GM18520 (cell line): Measurements from ENCODE around the gene ARHGEF7.

ENCODE experiments used
- ATAC-seq: cut with Tn5 transposase; IDR thresholded peaks from one replicate; pipeline ENCODE4 v1.9.1; 2021; ENCODE audit not compliant: unreplicated experiment

Gene ARHGEF7

DNA sequence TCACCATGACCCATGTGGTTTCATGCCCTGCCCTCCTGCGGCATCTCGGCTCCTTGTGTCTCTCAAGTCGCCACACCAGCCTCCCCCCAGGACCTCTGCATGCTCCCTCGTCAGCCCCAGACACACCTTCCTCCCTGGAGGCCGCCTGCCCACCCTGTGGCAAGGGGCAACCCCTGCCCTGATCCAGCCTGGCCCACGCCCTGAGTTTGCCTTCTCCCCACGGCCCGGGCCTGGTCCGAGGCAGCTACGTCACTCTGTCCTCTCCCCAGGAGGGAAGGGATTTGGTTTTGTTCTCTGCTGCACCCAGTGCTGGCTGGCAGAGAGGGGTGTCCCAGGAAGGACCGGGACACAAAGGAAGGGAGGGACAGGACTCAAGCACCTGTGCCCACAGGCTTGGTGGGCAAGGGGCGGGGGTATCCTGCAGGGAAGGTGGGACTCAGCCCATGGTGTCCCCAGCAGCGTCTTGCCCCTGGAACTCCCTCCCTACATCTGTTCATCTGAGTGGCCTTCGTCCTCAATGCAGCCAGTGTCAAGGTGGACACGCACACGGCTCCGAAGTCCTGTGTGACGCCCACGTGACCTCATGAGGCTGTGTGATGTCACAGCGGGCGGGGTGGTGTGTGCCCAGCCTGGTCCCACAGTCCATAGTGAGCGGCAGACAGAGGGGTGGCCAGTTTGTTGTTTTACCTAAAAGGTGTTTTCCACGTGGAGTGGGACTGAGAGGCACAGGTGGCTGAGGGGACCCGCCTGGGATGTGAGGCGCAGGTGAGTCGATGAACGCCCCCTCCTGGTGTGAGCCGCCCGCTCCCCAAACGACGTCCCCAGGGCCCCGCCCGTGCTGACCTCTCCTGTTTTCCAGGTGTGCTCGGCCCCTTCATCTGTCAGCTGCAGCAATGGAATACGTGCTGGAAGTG lies 205.1 kb downstream of the ARHGEF7 start, which contains the start of gene TEX29:
Gene TEX29 (plus strand): TSS at position 645 of the 914 bp plus-strand sequence. CDS start 249 bp downstream, at position 894.
- ATAC-seq, result no peak

DNA sequence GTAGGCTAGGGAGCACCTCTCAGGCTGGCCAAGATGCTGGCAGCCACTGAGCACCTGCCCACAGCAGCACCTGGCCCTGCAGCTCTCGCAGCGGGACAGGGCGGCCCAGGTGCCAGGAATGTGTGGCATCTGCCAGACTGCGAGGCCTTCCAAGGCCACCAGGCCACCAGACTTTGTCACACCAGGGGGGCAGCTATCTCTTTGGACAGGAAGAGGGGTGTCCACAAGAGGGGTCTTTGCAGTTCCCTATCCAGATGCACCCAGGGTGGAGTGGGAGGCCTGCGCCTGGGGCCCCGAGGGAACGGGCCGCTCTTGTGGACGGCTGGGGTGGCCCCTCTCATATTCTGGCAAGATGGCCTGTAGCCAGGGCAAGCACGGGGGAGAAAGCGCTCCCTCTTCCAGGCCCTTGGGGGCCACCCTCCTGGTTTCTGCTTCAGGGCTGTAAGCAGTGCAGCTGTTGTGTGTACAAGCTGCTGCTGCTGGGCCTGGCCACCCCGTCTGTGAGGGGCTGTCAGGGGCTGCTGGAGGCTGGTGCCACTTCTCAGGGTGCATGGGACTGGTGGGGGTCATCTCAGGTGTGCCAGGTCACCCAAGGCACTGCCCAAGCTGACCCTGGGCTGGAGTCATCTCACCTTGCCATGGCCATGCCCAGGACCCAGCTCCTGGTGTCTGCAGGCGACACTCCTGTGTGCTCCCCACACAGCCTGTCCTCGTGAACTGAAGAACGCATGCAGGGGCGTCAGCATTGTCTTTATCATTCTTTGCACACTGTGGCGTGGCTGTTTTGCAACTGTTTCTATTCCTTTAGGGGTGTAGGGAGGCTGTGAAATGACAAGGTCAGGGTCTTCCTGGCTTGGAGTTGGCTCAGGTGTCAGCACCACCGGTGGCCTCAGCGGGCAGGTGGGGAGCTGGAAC lies 207.1 kb downstream of the ARHGEF7 start:
- ATAC-seq, result no peak

DNA sequence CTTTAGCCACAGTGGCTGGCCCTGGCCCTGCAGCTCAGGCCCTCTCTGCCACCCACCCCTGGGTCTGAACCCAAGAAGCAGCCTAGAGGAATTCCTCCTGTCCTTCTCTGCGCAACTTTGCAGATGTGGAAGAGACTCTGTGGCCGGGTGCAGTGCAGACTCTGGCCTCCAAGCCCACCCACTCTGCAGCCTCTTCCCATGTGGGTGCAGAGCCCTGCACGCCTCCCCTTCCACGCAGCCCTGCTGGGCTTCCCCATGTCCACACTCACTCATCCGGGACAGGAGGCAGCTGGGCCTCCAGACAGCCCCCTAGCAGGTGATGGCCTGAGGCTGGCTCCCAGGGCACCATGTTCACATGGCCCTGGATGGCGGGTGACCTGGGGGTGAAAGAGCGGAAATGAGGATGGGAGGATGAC lies 207.8 kb downstream of the ARHGEF7 start:
- no peak for ATAC-seq

DNA sequence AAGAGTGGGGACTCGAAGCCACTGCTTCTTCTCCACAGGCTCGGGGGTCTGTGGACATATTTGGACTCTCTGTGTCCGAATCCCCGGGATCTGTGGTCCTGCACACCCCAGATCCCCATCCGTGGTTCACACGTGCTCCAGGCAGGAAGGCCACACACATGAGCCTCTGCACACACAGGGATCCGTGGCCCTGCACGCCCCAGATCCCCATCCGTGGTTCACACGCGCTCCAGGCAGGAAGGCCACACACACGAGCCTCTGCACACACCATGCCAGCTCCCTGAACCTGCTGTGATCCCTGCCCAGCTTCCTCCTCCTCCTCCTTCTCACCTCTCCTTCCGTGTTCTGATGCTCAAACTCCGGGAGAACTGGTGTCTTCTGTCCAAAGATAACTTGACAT lies 208.4 kb downstream of the ARHGEF7 start:
- ATAC-seq, result no peak

DNA sequence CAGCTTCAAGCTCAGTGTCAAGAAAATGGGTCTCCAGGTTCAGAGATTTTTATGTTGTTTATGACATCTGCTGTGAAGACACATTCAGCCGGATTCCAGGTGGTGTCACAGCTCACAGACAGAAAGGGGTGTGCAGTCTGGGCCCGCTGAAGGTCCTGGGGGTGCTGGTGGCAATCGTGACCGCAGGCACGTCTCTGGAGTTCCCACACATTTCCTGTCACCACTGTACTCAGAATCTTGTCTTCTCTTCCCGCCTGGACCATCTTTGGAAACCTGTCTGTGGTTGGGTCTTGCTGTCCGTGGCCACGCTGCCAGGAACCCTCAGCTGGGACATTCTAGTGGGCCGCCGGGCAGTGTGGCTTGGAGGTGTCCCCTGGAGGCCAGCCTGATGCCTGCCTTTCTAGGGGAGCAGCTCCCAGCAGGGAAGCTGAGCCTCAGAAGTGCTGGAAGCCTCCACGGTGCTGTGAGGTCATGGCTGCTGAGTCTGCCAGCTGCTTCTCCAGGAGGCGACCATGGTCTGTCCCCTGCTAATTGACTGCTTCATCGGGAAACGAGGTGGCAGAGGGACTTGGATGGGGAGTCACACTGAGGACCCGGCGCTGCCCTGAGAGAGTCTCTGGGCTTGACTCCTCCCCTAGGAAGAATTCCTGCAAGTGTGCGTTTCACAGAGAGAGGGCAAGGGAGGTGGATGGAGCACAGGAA lies 209.0 kb downstream of the ARHGEF7 start:
- ATAC-seq, result no peak

DNA sequence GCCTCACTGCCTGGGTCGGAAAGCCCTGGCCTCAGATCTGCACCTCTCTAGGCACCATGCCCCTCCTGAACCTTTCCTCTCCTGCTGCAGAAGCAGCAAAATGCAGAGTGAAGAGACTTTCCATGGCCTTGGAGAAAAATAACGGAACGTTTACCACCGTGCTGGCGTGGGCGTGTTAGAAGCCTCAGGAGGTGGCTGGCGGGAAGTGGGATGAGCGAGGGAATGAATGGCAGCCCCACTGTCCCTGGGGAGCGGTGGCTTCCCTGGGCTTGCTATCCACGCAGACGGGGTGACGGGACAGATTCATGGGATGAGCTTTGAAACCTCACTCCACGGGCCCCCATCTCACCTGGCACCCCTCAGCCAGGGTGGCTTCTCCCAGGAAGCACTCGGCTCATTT lies 209.6 kb downstream of the ARHGEF7 start:
- no peak for ATAC-seq

DNA sequence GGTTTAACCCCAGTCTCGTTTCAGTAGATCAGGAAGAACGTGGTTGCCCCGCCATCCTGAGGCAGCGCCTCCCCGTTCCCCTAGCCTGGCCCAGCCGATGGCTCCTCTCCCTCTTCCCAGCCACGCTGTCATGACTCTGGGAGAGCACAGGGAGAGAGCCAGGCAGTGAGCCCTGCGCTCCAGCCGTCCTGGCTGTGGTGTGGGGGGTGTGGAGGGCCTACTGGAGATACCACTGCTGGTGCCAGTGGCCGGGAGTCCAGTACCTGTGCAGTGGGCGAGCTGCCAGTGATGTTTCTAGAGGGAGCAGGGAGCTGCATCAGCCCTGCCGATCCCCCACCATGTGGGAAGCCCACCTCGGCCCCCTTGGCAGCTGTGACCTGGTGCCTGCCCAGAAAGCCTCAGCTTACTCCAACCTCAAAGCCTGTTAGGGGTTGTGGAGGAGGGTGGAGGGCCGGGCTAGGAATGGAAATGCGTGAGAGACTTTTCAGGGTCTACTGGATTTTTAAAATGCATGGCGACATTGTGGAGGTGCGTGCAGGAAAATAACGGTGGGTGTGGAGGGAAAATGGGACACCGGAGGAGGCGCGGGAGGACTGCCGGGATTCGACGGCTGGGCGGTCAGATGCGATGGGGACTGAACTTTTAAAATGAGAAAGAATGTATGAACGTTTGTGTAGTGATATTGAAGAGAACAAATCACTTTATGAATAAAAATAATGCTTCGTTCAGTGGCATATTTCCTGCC lies 210.2 kb downstream of the ARHGEF7 start:
- no peak for ATAC-seq

DNA sequence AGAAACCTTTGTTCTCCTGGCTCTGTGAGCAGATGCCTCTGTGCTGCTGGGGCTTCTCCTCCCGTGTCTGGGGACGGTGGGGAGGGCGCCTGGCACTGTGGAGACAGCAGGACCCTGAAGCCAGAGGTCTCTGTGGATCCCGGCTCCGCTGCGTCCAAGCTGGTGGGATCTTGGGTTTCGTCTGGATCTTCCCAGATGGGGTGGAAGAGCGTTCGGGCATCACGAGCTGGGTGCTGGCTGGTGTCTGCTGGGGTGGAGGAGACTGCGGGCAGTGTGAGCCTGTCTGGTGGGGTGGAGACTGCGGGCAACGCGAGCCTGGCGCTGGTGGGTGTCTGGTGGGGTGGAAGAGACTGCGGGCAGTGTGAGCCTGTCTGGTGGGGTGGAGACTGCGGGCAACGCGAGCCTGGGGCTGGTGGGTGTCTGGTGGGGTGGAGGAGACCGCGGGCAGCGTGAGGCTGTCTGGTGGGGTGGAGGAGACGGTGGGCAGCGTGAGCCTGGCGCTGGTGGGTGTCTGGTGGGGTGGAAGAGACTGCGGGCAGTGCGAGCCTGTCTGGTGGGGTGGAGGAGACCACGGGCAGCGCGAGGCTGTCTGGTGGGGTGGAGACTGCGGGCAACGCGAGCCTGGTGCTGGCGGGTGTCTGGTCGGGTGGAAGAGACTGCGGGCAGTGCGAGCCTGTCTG lies 211.0 kb downstream of the ARHGEF7 start:
- ATAC-seq, result no peak

DNA sequence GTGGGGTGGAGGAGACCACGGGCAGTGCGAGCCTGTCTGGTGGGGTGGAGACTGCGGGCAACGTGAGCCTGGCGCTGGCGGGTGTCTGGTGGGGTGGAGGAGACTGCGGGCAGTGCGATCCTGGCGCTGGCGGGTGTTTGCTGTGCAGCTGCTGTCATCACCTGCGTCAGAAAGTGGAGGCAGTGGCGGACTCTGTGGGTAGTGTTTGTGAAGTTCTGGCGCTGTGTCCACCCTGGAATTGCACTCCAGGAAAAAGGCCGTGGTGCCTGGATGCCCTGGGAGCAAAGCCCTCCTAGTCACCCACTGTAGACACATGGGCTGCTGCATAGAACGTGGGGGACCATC lies 211.5 kb downstream of the ARHGEF7 start:
- ATAC-seq, result no peak

DNA sequence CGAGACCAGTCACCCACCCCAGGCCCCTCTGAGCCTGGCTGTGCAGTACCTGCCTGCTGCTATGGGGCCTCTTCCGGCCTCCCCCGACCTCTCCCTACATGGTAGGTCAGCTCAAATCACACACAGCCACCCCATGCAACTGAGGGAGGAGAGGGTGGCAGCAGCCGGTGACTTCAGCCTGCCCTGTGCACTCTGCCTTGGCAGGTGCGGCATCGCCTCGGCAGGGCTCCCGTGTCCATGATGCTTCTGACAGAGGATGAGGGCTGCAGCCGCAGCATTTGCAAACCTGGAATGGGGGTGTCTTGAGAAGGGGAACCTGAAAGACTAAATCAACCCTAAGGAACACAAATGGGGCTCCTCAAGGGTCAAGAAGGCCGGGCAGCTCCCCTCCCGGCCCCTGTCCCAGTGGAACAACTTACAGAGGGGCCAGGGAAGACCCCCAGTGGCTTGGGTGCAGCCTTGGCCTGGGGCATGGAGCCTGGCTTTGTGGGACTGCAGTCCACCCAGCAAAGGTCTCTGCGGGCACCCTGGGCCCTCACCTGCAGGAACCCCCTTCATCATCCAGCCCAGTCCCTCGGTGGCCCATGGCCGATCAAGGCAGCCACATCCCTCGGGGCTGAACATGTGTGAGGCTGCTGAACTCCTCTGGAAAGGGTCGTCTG lies 212.0 kb downstream of the ARHGEF7 start:
- ATAC-seq, result no peak

DNA sequence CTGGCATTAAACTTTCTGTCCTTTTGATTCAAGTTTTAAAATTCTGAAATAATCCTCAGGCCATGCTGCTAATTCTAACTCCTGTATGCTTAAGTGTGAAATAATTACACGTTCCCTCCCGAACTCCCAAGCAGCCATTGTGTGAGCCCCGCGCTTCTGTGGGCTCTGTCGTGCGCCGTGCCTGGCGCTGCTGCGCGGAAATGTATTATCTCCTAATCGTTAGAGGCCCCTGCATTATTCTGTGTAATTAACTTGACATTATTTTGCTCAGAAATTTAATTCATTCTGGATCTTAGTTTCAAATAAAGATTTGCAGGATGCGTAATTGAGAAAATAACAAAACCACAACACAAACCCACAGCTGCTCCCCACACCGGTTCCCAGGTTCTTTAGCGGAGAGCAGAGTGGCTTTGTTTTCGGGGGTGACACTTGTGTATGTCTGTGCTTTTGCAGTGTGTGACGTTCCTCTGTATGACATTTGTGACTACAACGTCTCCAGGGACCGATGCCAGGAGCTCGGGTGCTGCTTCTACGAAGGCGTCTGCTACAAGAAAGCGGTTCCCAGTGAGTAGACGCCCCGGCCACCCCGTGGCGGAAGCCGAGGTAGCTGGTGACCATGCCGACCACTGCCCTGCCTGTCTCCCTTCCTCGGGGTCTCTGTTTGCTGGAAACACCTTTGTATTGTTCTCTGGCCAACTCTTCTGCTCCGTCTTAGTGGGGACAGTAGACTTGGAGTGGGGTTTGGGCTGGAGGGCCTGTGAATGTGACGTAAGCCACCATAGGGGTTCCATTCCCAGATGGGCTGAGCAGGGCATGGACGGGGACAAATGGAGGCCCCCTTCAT lies 212.8 kb downstream of the ARHGEF7 start:
- no peak for ATAC-seq

DNA sequence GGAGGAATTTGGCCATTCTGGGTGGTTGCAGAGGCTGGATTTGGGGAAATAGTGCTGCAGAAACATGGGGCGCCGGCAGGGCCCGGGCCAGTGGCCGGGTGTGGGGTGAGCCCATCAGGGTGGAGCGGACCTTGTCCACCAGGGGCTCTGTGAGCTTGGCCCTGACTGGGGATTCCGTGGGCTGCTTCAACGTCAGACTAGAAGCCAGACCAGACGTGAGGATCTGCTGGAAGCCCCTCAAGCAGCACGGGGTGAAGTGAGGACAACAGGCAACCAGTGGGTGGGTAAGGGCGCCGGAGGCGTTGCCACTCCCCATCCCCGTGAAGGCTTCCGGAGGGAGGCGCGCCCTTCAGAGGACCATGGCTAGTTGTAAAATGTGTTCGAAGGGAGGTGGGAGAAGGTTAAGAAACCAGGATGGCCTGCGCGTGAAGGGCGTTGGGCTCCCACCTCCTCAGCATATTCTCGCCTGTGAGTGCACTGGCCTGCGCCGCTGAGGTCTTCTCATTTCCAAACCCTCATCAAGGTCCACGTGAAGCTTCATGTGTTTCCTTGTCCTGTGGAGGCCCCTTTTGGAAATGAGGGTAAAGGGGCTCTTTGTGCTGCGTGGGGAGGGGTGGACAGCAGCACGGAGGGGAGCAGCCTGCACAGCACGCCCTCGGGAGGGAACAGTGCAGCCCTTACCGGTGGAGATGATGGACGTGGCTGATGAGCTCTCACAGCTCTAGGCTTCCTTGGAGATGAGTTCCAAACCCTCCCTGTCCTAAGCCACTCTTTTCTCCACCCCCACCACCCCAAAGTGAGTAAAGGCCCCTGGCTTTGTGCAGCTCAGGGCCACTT lies 213.7 kb downstream of the ARHGEF7 start:
- ATAC-seq, result no peak

DNA sequence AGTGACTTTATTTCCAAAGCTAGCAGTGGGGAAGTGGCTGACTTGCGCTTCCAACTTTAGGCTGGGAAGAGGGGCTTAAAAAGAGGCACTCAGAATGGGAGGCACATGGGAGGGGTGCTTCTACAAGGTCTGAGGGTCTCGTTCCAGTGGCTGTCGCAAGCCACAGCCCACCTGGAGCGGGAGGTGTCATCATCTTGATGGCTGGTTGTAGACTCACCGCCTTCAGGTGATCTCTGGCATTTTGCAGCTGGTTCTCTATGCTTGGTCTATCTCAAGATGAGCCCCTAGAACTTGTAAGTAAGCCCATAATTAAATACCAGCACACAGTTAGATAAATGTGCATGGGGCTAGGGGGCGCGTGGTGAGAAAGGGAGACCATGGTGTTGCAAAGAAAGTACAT lies 214.5 kb downstream of the ARHGEF7 start:
- ATAC-seq, result no peak

DNA sequence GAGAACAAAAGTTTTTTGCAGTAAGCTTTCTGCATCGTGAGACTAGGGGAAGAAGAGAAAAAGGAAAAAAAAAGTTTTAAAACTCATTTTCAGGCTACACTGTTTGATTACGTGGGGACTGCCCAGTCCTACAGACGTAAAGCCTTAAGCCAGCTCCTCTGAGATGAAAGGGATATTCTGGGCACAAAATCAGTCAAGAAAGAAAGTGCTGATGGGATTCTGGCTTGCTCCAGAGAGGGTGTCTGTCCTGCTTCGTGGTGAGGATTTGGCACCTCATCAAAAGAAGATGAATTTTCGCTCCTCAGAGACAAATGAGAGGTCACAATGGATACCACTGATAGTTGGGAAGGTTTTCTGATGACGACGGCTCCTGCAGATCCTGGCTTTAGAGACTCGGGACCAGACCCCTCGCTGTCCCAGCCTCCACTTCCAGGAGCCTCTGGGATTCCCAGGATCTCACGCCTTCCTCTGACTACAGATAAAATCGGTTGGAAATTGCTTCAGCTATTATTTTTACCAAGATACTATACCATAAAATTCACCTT lies 215.0 kb downstream of the ARHGEF7 start:
- ATAC-seq, result no peak

DNA sequence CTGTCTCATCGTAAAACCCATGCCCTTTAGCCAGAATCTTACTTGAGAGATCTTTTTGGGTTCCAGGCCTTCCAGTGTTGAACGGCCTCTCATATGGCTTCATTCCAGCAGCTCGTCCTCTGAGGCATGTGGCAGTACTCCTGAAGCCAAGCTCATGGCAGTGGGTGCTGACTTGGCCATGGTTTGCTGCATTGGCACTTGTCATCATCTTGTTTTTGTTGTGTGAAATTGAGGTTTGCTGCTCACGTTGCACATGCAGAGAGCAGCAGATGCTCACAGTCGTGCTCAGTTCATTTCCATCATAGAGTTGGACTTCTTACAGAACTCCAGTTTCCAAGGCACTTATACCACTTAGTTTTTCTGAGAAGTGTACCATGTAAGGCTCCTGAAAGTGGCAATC lies 220.2 kb downstream of the ARHGEF7 start:
- ATAC-seq, result no peak

DNA sequence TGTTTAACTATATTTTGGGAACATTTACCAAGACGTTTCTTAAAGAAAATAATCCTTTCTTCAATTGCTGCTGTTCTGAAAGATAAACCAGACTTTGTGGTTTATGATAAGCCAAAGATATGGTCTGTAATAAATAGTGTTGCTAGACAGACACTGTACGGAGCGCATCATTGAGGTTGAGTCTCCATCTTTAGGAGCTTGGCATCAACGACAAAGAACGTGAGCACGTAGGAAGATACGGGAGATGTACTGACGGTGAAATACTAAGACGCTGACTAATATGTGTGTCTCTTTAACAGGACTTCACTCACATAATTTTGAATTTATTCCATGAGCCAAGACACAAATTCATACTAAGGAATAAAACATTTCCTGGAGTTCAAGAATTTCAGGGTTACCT lies 221.6 kb downstream of the ARHGEF7 start:
- no peak for ATAC-seq

DNA sequence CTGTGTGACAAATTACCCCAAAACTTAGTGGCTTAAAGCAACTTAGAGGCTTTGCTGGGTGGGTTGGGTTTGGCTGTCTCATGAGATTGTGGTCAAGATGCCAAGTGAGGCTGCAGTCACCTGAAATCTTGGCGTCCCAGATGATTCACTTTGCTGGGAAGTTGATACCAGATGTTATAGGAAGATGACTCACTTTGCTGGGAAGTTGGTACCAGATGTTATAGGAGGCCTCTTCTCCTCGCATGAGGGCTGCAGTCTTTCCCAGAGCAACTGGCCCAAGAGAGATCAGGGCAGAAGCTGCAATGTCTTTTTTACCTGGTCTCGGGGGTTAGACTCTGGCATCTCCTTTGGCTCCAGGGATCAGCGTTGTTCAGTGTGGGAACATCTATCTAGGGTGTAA lies 222.1 kb downstream of the ARHGEF7 start:
- ATAC-seq, result no peak
